GM20000 (cell line): ENCODE measurements around the gene CAPZB.

Source experiments
- DNase-seq: peaks from one replicate; pipeline ENCODE4 v3.0.0; 2012; ENCODE audit warnings: low spot score
- CTCF ChIP-seq: IDR thresholded peaks from 2 replicates; pipeline ENCODE4 v1.5.1; 2012; ENCODE audit warnings: mild to moderate bottlenecking, control low read depth; ENCODE audit errors: extremely low read depth, missing control alignments

Gene CAPZB

GRCh38 chr1:19495000-19495656 lies 9.8 kb upstream of the CAPZB start:
- no peak for DNase-seq
- TF ChIP-seq CTCF = no peak

- no peak for TF ChIP-seq CTCF
Measured at GRCh38 chr1:19493547-19493946, 8.2 kb upstream of the CAPZB start.

DNA sequence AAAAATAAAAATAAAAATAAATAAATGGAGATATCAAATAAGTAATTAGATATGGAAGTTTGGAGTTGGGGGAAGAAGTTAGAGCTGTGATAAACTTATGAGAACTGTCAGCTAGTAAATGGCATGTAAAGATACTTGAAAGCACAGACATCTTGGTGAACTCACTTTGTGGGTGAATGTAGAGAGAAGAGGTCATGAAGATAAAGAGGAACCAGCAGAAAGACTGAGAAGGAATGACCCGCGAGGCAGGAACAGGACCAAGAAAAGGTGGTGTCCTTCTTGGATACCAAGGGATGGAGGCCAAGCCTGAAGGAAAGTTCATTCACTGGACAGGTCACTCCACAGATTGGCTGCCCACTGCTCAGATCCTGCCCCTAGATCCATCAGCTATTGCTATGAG lies 4.7 kb upstream of the CAPZB start:
- no peak for DNase-seq
- no peak for TF ChIP-seq CTCF

More at GRCh38 chr1:19493547-19493946, 8.2 kb upstream of the CAPZB start:
- DNase-seq = no peak

- TF ChIP-seq CTCF = no peak
- DNase-seq = no peak
Measured at GRCh38 chr1:19488136-19488535, 2.8 kb upstream of the CAPZB start.

- TF ChIP-seq CTCF = no peak
- no peak for DNase-seq
Measured at GRCh38 chr1:19484798-19485361, 459 bp downstream of the CAPZB start.

GRCh38 chr1:19484338-19484797 lies 971 bp downstream of the CAPZB start:
- no peak for TF ChIP-seq CTCF
- DNase-seq = no peak

DNA sequence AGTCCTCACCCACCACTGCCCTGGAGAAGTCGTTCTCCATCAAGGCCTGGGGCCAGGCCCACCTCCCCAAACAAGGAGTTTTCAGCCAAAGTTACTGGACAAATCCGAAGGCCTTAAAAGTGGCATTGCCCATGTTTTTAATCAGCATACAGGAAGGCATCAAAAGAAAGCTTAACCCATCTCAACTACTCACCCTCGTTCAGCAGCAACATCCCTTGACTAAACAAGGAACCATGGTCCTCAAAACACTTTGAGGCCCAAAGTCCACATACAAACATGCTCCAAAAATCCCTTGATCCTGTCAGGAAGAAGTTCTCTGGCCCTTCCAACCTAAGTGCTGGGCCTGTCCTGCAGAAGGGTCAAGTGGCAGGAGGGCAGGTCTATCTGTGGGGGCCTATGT lies 1.6 kb downstream of the CAPZB start:
- DNase-seq = no peak
- no peak for TF ChIP-seq CTCF
